K562 treated with DMSO at 1 percent for 48 hours (cell line): ENCODE measurements around the gene BOD1L1. TPM values are rescaled to one million over a fixed set of nuclear protein-coding genes. Genes with fewer than 3 reads are reported as not detected.

Source experiments
- total RNA-seq: library from RNA; unstranded; fragments of 300-600 nt; gene quantifications from 2 replicates; pipeline ENCODE4 v1.2.3, GENCODE V29; 2022; ENCODE audit warnings: low replicate concordance; ENCODE audit errors: extremely low read depth

The BOD1L1 gene
- total RNA-seq, result not detected in 2 replicates

GRCh38 chr4:13627606-13628311 lies at the start of gene BOD1L1:
TSS of gene BOD1L1 (minus strand) at chr4:13627725. CDS start at chr4:13627587, 138 bp downstream.

GRCh38 chr4:13543839-13544605 lies 83.5 kb downstream of the BOD1L1 start, which contains the start of gene NKX3-2:
TSS of gene NKX3-2 (minus strand) at chr4:13544508. CDS start at chr4:13544414, 94 bp downstream.

Other genes with a start within 250 kb of the BOD1L1 start
- gene RAB28, start 143.4 kb downstream of the BOD1L1 start, total RNA-seq, result not detected in 2 replicates
- not detected in 2 replicates for gene NKX3-2, start 83.2 kb downstream of the BOD1L1 start, total RNA-seq